ENCODE results near the gene GPC6.

GRCh38 chr13:93496985-93497673 is 270.5 kb downstream of the GPC6 start:
- TF ChIP-seq CTCF (IDR thresholded peaks at IDR 0.05) (no peak), POLR2AphosphoS5 (IDR thresholded peaks at IDR 0.05) (no peak), POLR2A (IDR thresholded peaks at IDR 0.05) (no peak)
